Body of pancreas (tissue), 4 donors: ENCODE data around the gene CLDN4. TPM values are rescaled to one million over a fixed set of nuclear protein-coding genes. Genes with fewer than 3 reads are reported as not detected.

Source experiments
- ATAC-seq: fragments of 150-250 bp; one replicate; pipeline ENCODE4 v1.9.1; 2016
- DNase-seq, 4 donors: peaks; one replicate each; pipeline ENCODE4 v3.0.0-alpha.2; 2019
- H3K27ac ChIP-seq, 4 donors: fragments of 200-600 bp; sonication (generic); 1 replicate in 3 of 4; 2 replicates in 1 of 4; pipeline versions ENCODE4 v1.5.1 to v1.6.1; 2016 to 2019; ENCODE audit warnings: mild to moderate bottlenecking in 1 of 4, mixed read lengths in 1 of 4, moderate library complexity in 1 of 4
- H3K27me3 ChIP-seq, 2 donors: fragments of 200-600 bp; sonication (generic); one replicate each; pipeline ENCODE4 v1.6.0; 2016; ENCODE audit warnings: mild to moderate bottlenecking in 1 of 2
- H3K36me3 ChIP-seq, 2 donors: fragments of 200-600 bp; sonication (generic); replicated peaks in 1 of 2; 2 replicates each; pipeline ENCODE4 v1.5.1; 2016; ENCODE audit warnings: low read depth in 2 of 2; ENCODE audit not compliant: insufficient read depth in 1 of 2
- H3K4me1 ChIP-seq: fragments of 200-600 bp; sonication (generic); one replicate; pipeline ENCODE4 v1.6.0; 2016
- H3K4me3 ChIP-seq, 2 donors: fragments of 200-600 bp; sonication (generic); 1 replicate in 1 of 2; 2 replicates in 1 of 2; pipeline ENCODE4 v1.5.1; 2016 to 2019
- H3K9me3 ChIP-seq, 3 donors: fragments of 200-600 bp; sonication (generic); 1 replicate in 2 of 3; 2 replicates in 1 of 3; pipeline ENCODE4 v1.5.1; 2016
- CTCF ChIP-seq, 7 experiments: fragments of 450-650 bp in 4 of 7; fragments of 200-600 bp in 3 of 7; sonication (generic) in 3 of 7; IDR thresholded peaks; one replicate each; pipeline ENCODE4 v1.5.1; 2016 to 2019; ENCODE audit warnings: antibody characterized with exemption in 7 of 7
- POLR2A ChIP-seq, 3 donors: fragments of 450-650 bp; IDR thresholded peaks; one replicate each; pipeline ENCODE4 v1.6.1; 2016; ENCODE audit warnings: antibody characterized with exemption in 3 of 3, mild to moderate bottlenecking in 2 of 3
- WGBS, 2 donors: methylation state at CpG; one replicate each; pipeline ENCODE4 v1.1.5; 2017; 5-methylcytosine and 5-hydroxymethylcytosine counted together
- intact Hi-C: fragments of 100-400 bp; cut with DNase I; formaldehyde crosslinking; loops from one replicate; pipeline ENCODE4 v1.15.1; 2023
- total RNA-seq, 2 donors: library from RNA; depleted of rRNA; stranded (reverse); fragments of >200 nt; gene quantifications; one replicate each; pipeline ENCODE4 v1.1.0, GENCODE V29; 2016

CLDN4 gene
- total RNA-seq, 2 donors from 2014 or later, result 65.6 to 76.8 TPM

GRCh38 chr7:73829505-73829904 lies 1.3 kb upstream of the CLDN4 start:
- peaks cover 73% of the 10 kb centered on the region for H3K4me1 ChIP-seq
- H3K27ac ChIP-seq, result peak overlapping the region; percentile 96 to 100 (median 99)
- H3K4me3 ChIP-seq, result no peak overlapping the region
- no peak for DNase-seq
- intact Hi-C loops, result no loop called here
- no peak for TF ChIP-seq CTCF (IDR thresholded peaks at IDR 0.05)
- TF ChIP-seq POLR2A (IDR thresholded peaks at IDR 0.05), result peak in 1 of 3 donors; percentile 33
- 49 to 66% methylated on average over 7 of the region's 7 CpGs for WGBS, 2 donors
- no peaks in the 10 kb centered on the region for H3K27me3 ChIP-seq
- H3K9me3 ChIP-seq, result no peaks in the 10 kb centered on the region
- no peak for ATAC-seq
- no peaks in the 10 kb centered on the region for H3K36me3 ChIP-seq

GRCh38 chr7:73829921-73830680 lies 695 bp upstream of the CLDN4 start:
- DNase-seq, result no peak

GRCh38 chr7:73831584-73831833 lies 713 bp downstream of the CLDN4 start:
- no peaks in the 10 kb centered on the region for H3K27me3 ChIP-seq
- TF ChIP-seq POLR2A (IDR thresholded peaks at IDR 0.05) (no peak), CTCF (IDR thresholded peaks at IDR 0.05) (no peak)
- no peaks in the 10 kb centered on the region for H3K36me3 ChIP-seq
- no peaks in the 10 kb centered on the region for H3K9me3 ChIP-seq
- DNase-seq (no peak), ATAC-seq (no peak)
- peak overlapping the region; percentile 96 to 100 (median 99) for H3K27ac ChIP-seq
- H3K4me1 ChIP-seq, result peaks cover 54% of the 10 kb centered on the region
- 12% methylated on average over 16 of the region's 16 CpGs; no CpG with 5 or more reads in 1 of the 2 donors for WGBS, 2 donors
- peak overlapping the region; percentile 59 to 88 for H3K4me3 ChIP-seq
- intact Hi-C loops, result no loop called here

More at GRCh38 chr7:73829921-73830680, 695 bp upstream of the CLDN4 start:
- H3K4me1 ChIP-seq, result peaks cover 67% of the 10 kb centered on the region
- no peaks in the 10 kb centered on the region for H3K36me3 ChIP-seq
- no peak overlapping the region for H3K4me3 ChIP-seq
- H3K27me3 ChIP-seq, result no peaks in the 10 kb centered on the region
- peak overlapping the region; percentile 96 to 100 (median 99) for H3K27ac ChIP-seq
- no peaks in the 10 kb centered on the region for H3K9me3 ChIP-seq
- intact Hi-C loops, result no loop called here
- 54 to 56% methylated on average over 8 to 13 of the region's 13 CpGs for WGBS, 2 donors
- ATAC-seq, result no peak
- TF ChIP-seq CTCF (IDR thresholded peaks at IDR 0.05), result no peak
- TF ChIP-seq POLR2A (IDR thresholded peaks at IDR 0.05), result no peak

- 10 to 17% methylated on average over 4 to 16 of the region's 16 CpGs for WGBS, 2 donors
- peaks cover 48% of the 10 kb centered on the region for H3K4me1 ChIP-seq
- H3K4me3 ChIP-seq, result peak overlapping the region; percentile 59 to 88
- intact Hi-C loops, result no loop called here
- H3K36me3 ChIP-seq, result no peaks in the 10 kb centered on the region
- no peaks in the 10 kb centered on the region for H3K27me3 ChIP-seq
- peak; percentile 97 to 98 (median 98) for DNase-seq
- H3K27ac ChIP-seq, result peak overlapping the region; percentile 96 to 100 (median 99)
- TF ChIP-seq CTCF (IDR thresholded peaks at IDR 0.05) (no peak), POLR2A (IDR thresholded peaks at IDR 0.05) (peak; percentile 93 to 98 (median 97))
- H3K9me3 ChIP-seq, result no peaks in the 10 kb centered on the region
- ATAC-seq, result peak; percentile 63
Observed at GRCh38 chr7:73831834-73832651, 1.2 kb downstream of the CLDN4 start.
